Right atrium auricular region (tissue), 2 donors: ENCODE results near the gene PRDM2. TPM values are rescaled to one million over a fixed set of nuclear protein-coding genes. Genes with fewer than 3 reads are reported as not detected.

Source experiments
- DNase-seq: peaks from one replicate; pipeline ENCODE4 v3.0.0-alpha.2; 2019; ENCODE audit warnings: low spot score
- H3K27ac ChIP-seq, 2 donors: fragments of 200-600 bp; sonication (generic); 1 replicate in 1 of 2; 2 replicates in 1 of 2; pipeline ENCODE4 v1.5.1; 2016 to 2019
- H3K27me3 ChIP-seq, 2 donors: fragments of 200-600 bp; sonication (generic); one replicate each; pipeline versions ENCODE4 v1.5.1 to v1.6.0; 2017 to 2019
- H3K36me3 ChIP-seq: fragments of 200-600 bp; sonication (generic); one replicate; pipeline ENCODE4 v1.5.1; 2016
- H3K4me1 ChIP-seq, 2 donors: fragments of 200-600 bp; sonication (generic); one replicate each; pipeline versions ENCODE4 v1.5.1 to v1.6.0; 2017 to 2019
- H3K4me3 ChIP-seq, 2 donors: fragments of 200-600 bp; sonication (generic); 1 replicate in 1 of 2; 2 replicates in 1 of 2; pipeline ENCODE4 v1.5.1; 2017 to 2019; ENCODE audit warnings: mild to moderate bottlenecking in 1 of 2, moderate library complexity in 1 of 2
- H3K9me3 ChIP-seq, 2 donors: fragments of 200-600 bp; sonication (generic); one replicate each; pipeline ENCODE4 v1.5.1; 2019
- CTCF ChIP-seq, 2 donors: fragments of 200-600 bp; sonication (generic); IDR thresholded peaks; one replicate each; pipeline ENCODE4 v1.5.1; 2019; ENCODE audit warnings: antibody characterized with exemption in 2 of 2
- total RNA-seq, 2 donors: library from RNA; depleted of rRNA; stranded (reverse); fragments of >200 nt; gene quantifications; one replicate each; pipeline ENCODE4 v1.1.0, GENCODE V29; 2016

The PRDM2 gene
- total RNA-seq, 2 donors from 2014 or later = 20.5 to 22.8 TPM

DNA sequence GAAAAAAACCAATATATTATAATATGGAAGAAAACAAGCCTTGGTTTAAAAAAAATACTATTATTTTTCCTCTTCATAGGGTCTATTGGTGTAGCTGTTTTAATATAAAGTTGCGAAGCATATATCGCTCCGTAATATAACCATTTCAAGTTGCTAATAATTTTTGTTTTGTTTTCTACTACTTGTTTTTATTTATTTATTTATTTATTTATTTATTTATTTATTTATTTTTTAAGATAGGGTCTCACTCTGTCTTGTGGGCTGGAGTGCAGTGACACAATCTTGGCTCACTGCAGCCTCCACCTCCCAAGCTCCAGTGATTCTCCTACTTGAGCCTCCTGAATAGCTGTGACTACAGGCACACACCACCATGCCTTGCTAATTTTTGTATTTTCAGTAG, 46.4 kb downstream of the PRDM2 start:
- no peak overlapping the region for H3K27ac ChIP-seq
- no peaks in the 10 kb centered on the region for H3K27me3 ChIP-seq
- no peaks in the 10 kb centered on the region for H3K9me3 ChIP-seq
- TF ChIP-seq CTCF (IDR thresholded peaks at IDR 0.05) = no peak
- peaks cover 11% of the 10 kb centered on the region for H3K36me3 ChIP-seq
- H3K4me1 ChIP-seq = peaks cover 0 to 18% of the 10 kb centered on the region in 2 donors
- no peak for DNase-seq
- no peak overlapping the region for H3K4me3 ChIP-seq

GRCh38 chr1:13748610-13749505, 48.9 kb downstream of the PRDM2 start:
- peak; percentile 98 for DNase-seq
- no peaks in the 10 kb centered on the region for H3K36me3 ChIP-seq
- no peak for TF ChIP-seq CTCF (IDR thresholded peaks at IDR 0.05)
- peak overlapping the region; percentile 88 to 96 for H3K27ac ChIP-seq
- H3K9me3 ChIP-seq = no peaks in the 10 kb centered on the region
- peak overlapping the region; percentile 77 to 93 for H3K4me3 ChIP-seq
- H3K4me1 ChIP-seq = peaks cover 0 to 42% of the 10 kb centered on the region in 2 donors
- no peaks in the 10 kb centered on the region for H3K27me3 ChIP-seq

DNA sequence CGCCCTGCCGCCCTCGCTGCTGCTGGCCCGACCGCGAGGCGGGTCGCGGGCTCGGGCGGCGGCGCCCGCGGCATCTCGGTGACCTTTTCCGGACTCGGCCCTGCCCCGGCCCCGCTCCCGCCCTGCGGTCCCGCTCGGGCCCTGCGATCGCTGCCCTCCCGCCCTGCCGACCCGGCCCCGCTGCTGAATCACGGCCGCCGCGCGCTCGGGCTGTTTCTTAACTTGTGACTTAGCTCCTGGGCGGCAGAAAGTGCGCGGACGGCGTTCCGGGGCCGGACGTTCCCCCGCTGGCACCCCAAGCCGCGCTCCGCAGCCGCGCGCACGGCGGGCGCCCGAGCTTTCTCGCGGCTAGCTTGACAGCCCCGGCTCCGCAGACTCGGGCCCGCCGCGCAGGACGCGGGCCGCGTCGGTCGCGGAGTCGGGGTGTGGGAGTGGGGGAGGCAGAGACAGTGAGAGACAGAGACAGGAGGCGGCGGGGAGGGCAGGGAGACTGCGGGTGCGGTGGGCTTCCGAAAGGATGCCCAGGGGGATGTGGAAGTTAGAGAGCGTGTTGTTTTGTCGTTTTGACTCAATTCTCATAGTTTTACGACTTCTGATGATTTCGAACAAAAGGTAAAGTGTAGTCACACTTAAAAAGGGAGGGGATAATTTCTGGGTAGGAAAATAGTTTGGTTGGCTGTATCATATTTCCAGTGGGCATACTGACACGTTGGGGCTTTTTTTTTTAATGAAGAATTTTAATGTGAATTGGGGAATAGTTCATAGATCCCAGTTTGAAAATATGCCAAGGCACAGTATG, 49.8 kb downstream of the PRDM2 start:
- H3K4me1 ChIP-seq = peaks cover 0 to 50% of the 10 kb centered on the region in 2 donors
- peak overlapping the region; percentile 88 to 96 for H3K27ac ChIP-seq
- TF ChIP-seq CTCF (IDR thresholded peaks at IDR 0.05) = no peak
- no peaks in the 10 kb centered on the region for H3K36me3 ChIP-seq
- no peaks in the 10 kb centered on the region for H3K9me3 ChIP-seq
- H3K27me3 ChIP-seq = no peaks in the 10 kb centered on the region
- peak; percentile 70 for DNase-seq
- peak overlapping the region; percentile 77 to 93 for H3K4me3 ChIP-seq

DNA sequence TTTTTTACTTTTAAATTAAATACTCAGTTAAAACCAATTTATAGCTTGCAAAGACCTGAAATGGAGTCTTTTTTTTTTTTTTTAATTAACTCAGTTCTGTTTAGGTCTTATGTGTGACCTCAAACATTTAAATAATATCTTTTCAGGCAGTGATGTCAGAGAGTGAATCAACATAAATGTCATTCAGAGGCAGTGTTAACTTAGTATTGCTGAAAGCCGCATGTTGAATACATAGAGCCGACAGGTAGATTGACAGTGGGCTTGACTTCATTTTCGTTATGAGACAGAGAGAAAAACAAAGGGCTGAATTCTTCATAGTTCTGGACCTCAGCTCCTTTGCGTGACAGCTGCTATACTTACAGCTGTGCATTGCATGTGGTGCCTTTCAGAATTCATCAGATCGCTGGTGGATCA, 51.5 kb downstream of the PRDM2 start:
- no peaks in the 10 kb centered on the region for H3K9me3 ChIP-seq
- no peak for TF ChIP-seq CTCF (IDR thresholded peaks at IDR 0.05)
- no peaks in the 10 kb centered on the region for H3K27me3 ChIP-seq
- H3K27ac ChIP-seq = no peak overlapping the region
- H3K4me1 ChIP-seq = peaks cover 0 to 63% of the 10 kb centered on the region in 2 donors
- DNase-seq = no peak
- H3K36me3 ChIP-seq = no peaks in the 10 kb centered on the region
- no peak overlapping the region for H3K4me3 ChIP-seq

DNA sequence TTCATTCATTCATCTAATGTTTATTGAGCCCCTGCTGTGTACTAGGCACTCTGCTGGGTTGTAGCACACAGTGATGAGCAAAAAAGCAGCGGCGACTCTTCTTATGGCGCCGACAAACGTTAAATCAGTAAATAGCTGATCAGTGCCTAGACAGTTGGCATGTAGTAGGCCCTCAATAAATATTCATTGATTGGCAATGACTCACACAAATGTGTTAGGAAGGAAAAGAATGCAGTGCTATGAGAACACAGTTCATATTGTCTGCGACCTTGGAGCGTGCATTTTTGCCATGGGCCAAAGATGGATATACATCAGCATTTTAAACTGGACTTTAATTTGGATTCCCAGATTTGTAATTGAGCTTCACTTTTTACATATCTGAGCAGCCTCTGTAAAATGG, 52.0 kb downstream of the PRDM2 start:
- H3K27me3 ChIP-seq = no peaks in the 10 kb centered on the region
- H3K36me3 ChIP-seq = no peaks in the 10 kb centered on the region
- H3K9me3 ChIP-seq = no peaks in the 10 kb centered on the region
- peaks cover 0 to 68% of the 10 kb centered on the region in 2 donors for H3K4me1 ChIP-seq
- H3K27ac ChIP-seq = no peak overlapping the region
- no peak for TF ChIP-seq CTCF (IDR thresholded peaks at IDR 0.05)
- no peak overlapping the region for H3K4me3 ChIP-seq
- no peak for DNase-seq
